Pancreas (tissue), 10 donors: Measurements from ENCODE around the gene TEX52. TPM values are rescaled to one million over a fixed set of nuclear protein-coding genes. Genes with fewer than 3 reads are reported as not detected.

Source experiments
- ATAC-seq, 4 donors: fragments of 200-7000 bp; cut with Tn5 transposase; one replicate each; pipeline versions ENCODE4 v1.8.0 to v1.9.1; 2020; ENCODE audit warnings: mild to moderate bottlenecking in 4 of 4, moderate library complexity in 4 of 4
- DNase-seq, 6 donors: peaks; one replicate each; pipeline ENCODE4 v3.0.0-alpha.2; 2020
- FAIRE-seq: peaks from 2 replicates; lab custom pipeline; 2012; peaks lifted over from hg19 to GRCh38; lab: Jason Lieb, UNC
- H3K27ac ChIP-seq, 4 donors: fragments of 200-600 bp; sonication (generic); 1 replicate in 3 of 4; 2 replicates in 1 of 4; pipeline versions ENCODE4 v1.5.0 to v1.8.0; 2020
- H3K27me3 ChIP-seq, 4 donors: fragments of 200-600 bp; one replicate each; pipeline ENCODE4 v1.8.0; 2021
- H3K36me3 ChIP-seq, 3 donors: fragments of 200-600 bp; sonication (generic) in 1 of 3; one replicate each; pipeline versions ENCODE4 v1.5.0 to v1.8.0; 2020 to 2021
- H3K4me1 ChIP-seq, 3 donors: fragments of 200-600 bp; one replicate each; pipeline ENCODE4 v1.8.0; 2021
- H3K4me3 ChIP-seq, 4 donors: fragments of 200-600 bp; sonication (generic) in 2 of 4; one replicate each; pipeline versions ENCODE4 v1.5.0 to v1.8.0; 2020 to 2021
- H3K9me3 ChIP-seq, 4 donors: fragments of 200-600 bp; one replicate each; pipeline ENCODE4 v1.8.0; 2021
- WGBS, 2 donors: extraction: QIAGEN DNeasy Blood & Tissue Kit; methylation state at CpG; one replicate each; pipeline ENCODE4 v1.1.7; 2013; 5-methylcytosine and 5-hydroxymethylcytosine counted together
- intact Hi-C, 3 donors: fragments of 100-400 bp; cut with DNase I; formaldehyde crosslinking; loops; one replicate each; pipeline versions ENCODE4 v1.11.1 to v1.14.2; 2022
- polyA plus RNA-seq, 2 donors: library from polyadenylated mRNA; stranded (reverse); fragments of 200-250 nt; gene quantifications; one replicate each; pipeline ENCODE4 v1.2.3, GENCODE V29; 2013
- total RNA-seq, 6 donors: library from RNA; stranded (reverse); fragmentation: NEBNext Ultra II Directional in 4 of 6; extraction: Animal tissue kit (Norgen Biotek cat#: 25700) in 4 of 6; gene quantifications; one replicate each; pipeline versions ENCODE4 v1.2.1 to v1.2.4, GENCODE V29; 2021 to 2023
- TF ChIP-seq, protein P1 (sequence below), 4 donors: fragments of 200-600 bp; sonication (generic) in 3 of 4; IDR thresholded peaks; one replicate each; pipeline versions ENCODE4 v1.5.0 to v1.8.0; 2021; ENCODE audit warnings: antibody characterized with exemption in 4 of 4
- donor health status: healthy with polysubstance abuse.
- donor health status: DM: no; HTN: no; CAD: no; lungs with moderate emphysema.
- donor health status: DM: no; HTN: no; CAD: no.
- donor health status: control.
- donor health status: control.
- donor health status: Bipolar disorder and iron deficiency.
- donor health status: DM: yes; HTN: yes; CAD: no.
- donor health status: DM: no; HTN: no; CAD: no.
- donor health status: DM: no; HTN: no; CAD: no.
- donor health status: DM: yes; HTN: yes; CAD: no.

Gene TEX52
- total and polyA plus RNA-seq, 8 donors, result 0.19 TPM; not detected in 7

DNA sequence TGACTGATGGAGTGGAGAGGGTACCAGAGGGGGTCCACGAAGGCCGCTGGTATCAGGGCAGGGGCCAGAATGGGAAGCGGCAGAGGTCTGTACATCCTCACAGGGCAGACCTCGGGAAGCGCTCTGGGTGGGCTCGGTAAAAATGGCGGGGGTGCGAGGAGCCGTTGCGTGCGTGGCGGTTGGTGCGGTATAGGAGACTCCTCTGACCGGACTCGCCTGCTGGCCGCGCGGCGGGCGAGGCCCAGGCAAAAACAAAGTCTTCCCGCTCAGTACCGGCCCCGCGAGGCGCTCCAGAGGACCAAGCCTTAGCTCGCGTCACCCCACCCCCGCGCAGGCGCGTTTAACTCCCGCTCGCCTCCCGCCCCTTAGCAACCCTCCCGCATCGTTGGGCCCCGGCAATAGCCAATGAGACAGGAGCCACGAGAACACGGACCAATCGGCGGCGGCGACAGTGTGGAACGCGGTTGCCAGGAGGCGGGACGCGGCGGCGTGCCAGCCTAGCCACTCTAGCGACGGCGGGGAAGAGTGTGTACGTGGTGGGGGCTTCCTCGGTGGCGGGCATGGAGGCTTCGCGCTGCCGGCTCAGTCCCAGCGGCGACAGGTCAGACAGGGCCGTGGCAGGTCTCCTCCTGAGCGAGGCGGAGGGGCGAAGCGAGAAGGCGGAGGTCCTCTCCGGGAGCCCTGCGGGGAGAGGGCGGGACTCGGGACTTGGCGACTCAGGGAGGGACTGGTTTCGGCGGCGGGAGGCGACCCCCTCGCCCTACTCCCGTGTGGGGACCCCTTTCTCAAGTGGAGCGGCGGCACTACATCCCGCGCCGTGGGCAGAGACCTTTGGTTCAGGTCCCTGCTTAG, 33.8 kb upstream of the TEX52 start, which contains the start of gene TULP3:
TULP3 (plus strand) TSS at position 504 of the 852 bp plus-strand sequence; CDS start at position 561, 57 bp downstream.
- FAIRE-seq (peak; percentile 32), DNase-seq (peak; percentile 98 to 100 (median 99)), ATAC-seq (peak; percentile 97 to 99 (median 98))
- TF ChIP-seq, protein P1, sequence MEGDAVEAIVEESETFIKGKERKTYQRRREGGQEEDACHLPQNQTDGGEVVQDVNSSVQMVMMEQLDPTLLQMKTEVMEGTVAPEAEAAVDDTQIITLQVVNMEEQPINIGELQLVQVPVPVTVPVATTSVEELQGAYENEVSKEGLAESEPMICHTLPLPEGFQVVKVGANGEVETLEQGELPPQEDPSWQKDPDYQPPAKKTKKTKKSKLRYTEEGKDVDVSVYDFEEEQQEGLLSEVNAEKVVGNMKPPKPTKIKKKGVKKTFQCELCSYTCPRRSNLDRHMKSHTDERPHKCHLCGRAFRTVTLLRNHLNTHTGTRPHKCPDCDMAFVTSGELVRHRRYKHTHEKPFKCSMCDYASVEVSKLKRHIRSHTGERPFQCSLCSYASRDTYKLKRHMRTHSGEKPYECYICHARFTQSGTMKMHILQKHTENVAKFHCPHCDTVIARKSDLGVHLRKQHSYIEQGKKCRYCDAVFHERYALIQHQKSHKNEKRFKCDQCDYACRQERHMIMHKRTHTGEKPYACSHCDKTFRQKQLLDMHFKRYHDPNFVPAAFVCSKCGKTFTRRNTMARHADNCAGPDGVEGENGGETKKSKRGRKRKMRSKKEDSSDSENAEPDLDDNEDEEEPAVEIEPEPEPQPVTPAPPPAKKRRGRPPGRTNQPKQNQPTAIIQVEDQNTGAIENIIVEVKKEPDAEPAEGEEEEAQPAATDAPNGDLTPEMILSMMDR (IDR thresholded peaks at IDR 0.05), result no peak
- no peaks in the 10 kb centered on the region for H3K27me3 ChIP-seq
- no peaks in the 10 kb centered on the region for H3K9me3 ChIP-seq
- H3K36me3 ChIP-seq, result no peaks in the 10 kb centered on the region
- H3K4me3 ChIP-seq, result peak within 1 kb of the TSS; percentile 62 to 91 (median 65)
- intact Hi-C loops, result no loop called here
- H3K4me1 ChIP-seq, result no peaks in the 10 kb centered on the region
- 0 to 1% methylated on average over 80 to 83 of the region's 83 CpGs for WGBS, 2 donors
- peak within 1 kb of the TSS; percentile 72 to 96 (median 86) for H3K27ac ChIP-seq

DNA sequence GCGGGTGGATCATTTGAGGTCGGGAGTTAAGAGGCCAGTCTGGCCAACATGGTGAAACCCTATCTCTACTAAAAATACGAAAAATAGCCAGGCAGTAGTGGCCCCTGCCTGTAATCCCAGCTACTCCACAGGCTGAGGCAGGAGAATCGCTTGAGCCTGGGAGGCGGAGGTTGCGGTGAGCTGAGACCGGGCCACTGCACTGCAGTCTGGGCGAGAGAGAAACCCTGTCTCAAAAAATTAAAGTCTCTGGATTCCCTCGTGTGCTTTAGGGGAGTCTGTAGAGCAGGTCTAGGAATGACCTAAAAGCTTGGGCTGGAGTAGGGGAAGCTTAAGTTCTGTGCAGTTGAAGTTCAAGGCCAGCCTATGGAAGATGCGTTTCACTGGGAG, 33.2 kb upstream of the TEX52 start:
- intact Hi-C loops, result no loop called here
- no peak for DNase-seq
- Histone ChIP-seq H3K27ac (peak overlapping the region; percentile 72 to 96 (median 86)), H3K9me3 (no peaks in the 10 kb centered on the region), H3K4me3 (peak overlapping the region; percentile 62 to 91 (median 65)), H3K27me3 (no peaks in the 10 kb centered on the region), H3K4me1 (no peaks in the 10 kb centered on the region), H3K36me3 (no peaks in the 10 kb centered on the region)
- TF ChIP-seq, protein P1 (IDR thresholded peaks at IDR 0.05), result no peak
- no peak for FAIRE-seq
- ATAC-seq, result no peak
- WGBS, 2 donors, result 72 to 78% methylated on average over 10 of the region's 10 CpGs

DNA sequence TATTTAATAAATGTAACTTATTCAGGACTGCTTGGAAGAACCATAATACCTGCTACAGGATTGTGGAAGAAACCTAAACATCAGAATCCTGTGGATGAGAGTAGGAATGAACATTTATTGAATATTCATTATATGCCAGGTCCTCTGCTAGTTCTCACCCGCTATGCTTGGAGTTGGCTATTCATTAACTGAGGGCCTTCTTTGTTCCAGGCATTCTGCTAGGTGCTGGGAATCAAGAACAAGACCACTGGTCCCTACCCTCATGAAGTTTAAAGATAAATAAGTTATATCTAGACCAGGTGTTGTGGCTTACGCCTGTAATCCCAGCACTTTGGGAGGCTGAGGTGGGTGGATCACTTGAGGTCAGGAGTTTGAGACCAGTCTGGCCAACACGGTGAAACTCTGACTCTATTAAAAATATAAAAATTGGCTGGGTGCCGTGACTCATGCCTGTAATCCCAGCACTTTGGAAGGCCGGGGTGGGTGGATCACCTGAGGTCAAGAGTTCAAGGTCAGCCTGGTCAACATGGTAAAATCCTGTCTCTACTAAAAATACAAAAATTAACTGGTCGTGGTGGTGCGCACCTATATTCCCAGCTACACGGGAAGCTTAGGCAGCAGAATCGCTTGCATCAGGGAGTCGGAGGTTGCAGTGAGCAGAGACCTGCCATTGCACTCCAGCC, 30.1 kb upstream of the TEX52 start:
- DNase-seq (no peak), ATAC-seq (no peak), FAIRE-seq (no peak)
- Histone ChIP-seq H3K4me3 (no peak overlapping the region), H3K9me3 (no peaks in the 10 kb centered on the region), H3K4me1 (no peaks in the 10 kb centered on the region), H3K27me3 (no peaks in the 10 kb centered on the region), H3K27ac (no peak overlapping the region), H3K36me3 (no peaks in the 10 kb centered on the region)
- TF ChIP-seq, protein P1 (IDR thresholded peaks at IDR 0.05), result no peak
- WGBS, 2 donors, result 63 to 71% methylated on average over 10 of the region's 10 CpGs
- intact Hi-C loops, result loop anchor here in 1 of 3 donors (5.0 kb wide), 1 partner anchor 150 kb away; no protein-coding TSS in a partner anchor

DNA sequence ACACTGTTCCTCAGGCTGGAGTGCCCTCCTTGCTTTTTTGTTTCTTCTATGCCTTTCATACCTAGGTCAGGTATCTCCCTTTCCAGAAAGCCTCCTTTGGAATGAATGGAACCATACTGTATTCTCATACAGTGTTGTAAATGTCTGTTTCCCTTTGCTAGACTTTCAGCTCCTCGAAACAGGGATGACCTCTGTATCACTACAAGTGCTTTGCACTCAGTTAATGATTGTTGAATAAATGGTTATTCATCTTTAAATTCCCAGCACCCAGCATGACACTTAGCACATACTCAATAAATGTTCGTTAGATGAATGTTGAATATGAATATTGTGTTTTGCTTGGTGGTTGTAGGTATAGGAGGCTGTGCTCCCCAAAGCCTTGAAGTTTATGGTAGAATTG, 28.0 kb upstream of the TEX52 start:
- H3K4me3 ChIP-seq, result no peak overlapping the region
- intact Hi-C loops, result loop anchor here in 1 of 3 donors (5.0 kb wide), 1 partner anchor 152 kb away; no protein-coding TSS in a partner anchor
- no peaks in the 10 kb centered on the region for H3K9me3 ChIP-seq
- H3K27me3 ChIP-seq, result no peaks in the 10 kb centered on the region
- TF ChIP-seq, protein P1 (IDR thresholded peaks at IDR 0.05), result no peak
- no peak overlapping the region for H3K27ac ChIP-seq
- WGBS, 2 donors, result 40 to 43% methylated on average over 2 of the region's 2 CpGs
- peak in 1 of 4 donors; percentile 9 for ATAC-seq
- H3K4me1 ChIP-seq, result no peaks in the 10 kb centered on the region
- no peak for FAIRE-seq
- H3K36me3 ChIP-seq, result no peaks in the 10 kb centered on the region
- no peak for DNase-seq
